Fibroblast of pulmonary artery (primary cell): Measurements from ENCODE around the gene NARS2.

Experiments used
- DNase-seq: peaks from one replicate; pipeline ENCODE4 v3.0.0-alpha.2; 2010; ENCODE audit warnings: low read depth
- H3K4me3 ChIP-seq: replicated peaks from 2 replicates; pipeline ENCODE4 v1.5.1; 2011; ENCODE audit warnings: low read depth, mild to moderate bottlenecking, control low read depth, low read length, moderate library complexity
- CTCF ChIP-seq: IDR thresholded peaks from 2 replicates; pipeline ENCODE4 v1.5.1; 2011; ENCODE audit warnings: mild to moderate bottlenecking, control low read depth, low read length, inconsistent platforms; ENCODE audit errors: missing control alignments

Gene NARS2

GRCh38 chr11:78397398-78397797, 177.3 kb downstream of the NARS2 start:
- no peak for DNase-seq
- no peak overlapping the region for H3K4me3 ChIP-seq
- TF ChIP-seq CTCF: no peak

DNA sequence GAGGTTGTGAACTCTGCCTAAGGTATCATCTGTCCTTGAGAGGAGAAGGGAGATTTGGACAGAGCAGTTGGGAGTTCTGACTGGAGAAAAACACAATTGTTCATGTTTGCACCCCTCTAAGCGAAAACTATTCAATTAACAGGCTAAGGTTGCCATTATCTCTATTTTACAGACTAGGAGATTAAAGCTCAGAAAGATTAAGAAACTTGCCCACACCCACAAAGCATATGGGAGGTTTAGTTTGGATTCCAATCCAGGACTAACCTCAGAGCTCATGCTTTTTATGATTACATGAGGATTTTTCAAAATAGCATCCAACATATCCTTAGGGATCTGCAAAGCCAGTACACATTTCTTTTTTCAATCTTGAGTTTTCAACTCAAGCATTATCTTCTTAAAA, 179.1 kb downstream of the NARS2 start:
- no peak overlapping the region for H3K4me3 ChIP-seq
- DNase-seq: no peak
- no peak for TF ChIP-seq CTCF

- no peak for TF ChIP-seq CTCF
- DNase-seq: no peak
- H3K4me3 ChIP-seq: no peak overlapping the region
Measured at GRCh38 chr11:78392854-78393253, 181.8 kb downstream of the NARS2 start.

DNA sequence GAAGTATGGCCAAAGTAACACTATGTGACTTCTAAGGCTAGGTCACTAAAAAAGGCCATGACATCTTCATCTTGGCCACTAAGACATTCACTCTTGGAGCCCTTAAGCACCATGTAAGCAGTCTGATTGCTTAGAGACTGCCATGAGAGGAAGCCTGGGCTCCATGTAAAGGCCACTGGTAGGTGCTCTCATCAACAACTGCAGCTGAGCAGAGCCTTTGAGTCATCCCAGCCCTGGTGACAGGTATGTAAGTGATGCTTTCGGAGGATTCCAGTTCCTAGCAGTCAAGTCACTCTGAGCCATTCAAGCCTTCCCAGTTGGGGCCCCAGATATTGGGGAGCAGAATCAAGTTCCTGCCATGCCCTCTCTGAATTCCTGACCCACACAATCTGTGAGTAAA, 183.2 kb downstream of the NARS2 start:
- TF ChIP-seq CTCF: no peak
- H3K4me3 ChIP-seq: no peak overlapping the region
- DNase-seq: no peak

- TF ChIP-seq CTCF: no peak
- no peak for DNase-seq
- H3K4me3 ChIP-seq: no peak overlapping the region
Measured at GRCh38 chr11:78390809-78391208, 183.9 kb downstream of the NARS2 start.

- TF ChIP-seq CTCF: no peak
- DNase-seq: no peak
- no peak overlapping the region for H3K4me3 ChIP-seq
Measured at GRCh38 chr11:78386215-78386941, 188.3 kb downstream of the NARS2 start.
